Neural progenitor cell (in vitro differentiated cells): ENCODE data around the gene ALAS1.

Experiments used
- EZH2 ChIP-seq: fragments of 200-600 bp; sonication (generic); IDR thresholded peaks from 2 replicates; pipeline ENCODE4 v1.6.1; 2017; ENCODE audit warnings: antibody characterized with exemption, mild to moderate bottlenecking, moderate library complexity
- TF ChIP-seq, protein P1 (sequence below): fragments of 200-600 bp; sonication (generic); IDR thresholded peaks from 2 replicates; pipeline ENCODE4 v1.5.1; 2017; ENCODE audit warnings: antibody characterized with exemption, mild to moderate bottlenecking

DNA sequence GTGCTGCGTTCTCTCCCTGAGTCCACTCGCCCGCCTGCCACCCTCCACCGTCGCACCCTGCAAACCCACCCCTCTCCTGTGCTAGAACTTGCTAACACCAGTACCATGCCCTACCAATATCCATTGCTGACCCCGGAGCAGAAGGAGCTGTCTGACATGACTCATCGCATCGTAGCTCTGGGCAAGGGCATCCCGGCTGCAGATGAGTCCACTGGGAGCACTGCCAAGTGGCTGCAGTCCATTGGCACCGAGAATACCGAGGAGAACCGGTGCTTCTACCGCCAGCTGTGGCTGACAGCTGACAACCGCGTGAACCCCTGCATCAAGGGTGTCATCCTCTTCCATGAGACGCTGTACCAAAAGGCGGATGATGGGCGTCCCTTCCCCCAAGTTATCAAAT, 4.9 kb upstream of the ALAS1 start:
- TF ChIP-seq EZH2 = no peak
- TF ChIP-seq, protein P1, sequence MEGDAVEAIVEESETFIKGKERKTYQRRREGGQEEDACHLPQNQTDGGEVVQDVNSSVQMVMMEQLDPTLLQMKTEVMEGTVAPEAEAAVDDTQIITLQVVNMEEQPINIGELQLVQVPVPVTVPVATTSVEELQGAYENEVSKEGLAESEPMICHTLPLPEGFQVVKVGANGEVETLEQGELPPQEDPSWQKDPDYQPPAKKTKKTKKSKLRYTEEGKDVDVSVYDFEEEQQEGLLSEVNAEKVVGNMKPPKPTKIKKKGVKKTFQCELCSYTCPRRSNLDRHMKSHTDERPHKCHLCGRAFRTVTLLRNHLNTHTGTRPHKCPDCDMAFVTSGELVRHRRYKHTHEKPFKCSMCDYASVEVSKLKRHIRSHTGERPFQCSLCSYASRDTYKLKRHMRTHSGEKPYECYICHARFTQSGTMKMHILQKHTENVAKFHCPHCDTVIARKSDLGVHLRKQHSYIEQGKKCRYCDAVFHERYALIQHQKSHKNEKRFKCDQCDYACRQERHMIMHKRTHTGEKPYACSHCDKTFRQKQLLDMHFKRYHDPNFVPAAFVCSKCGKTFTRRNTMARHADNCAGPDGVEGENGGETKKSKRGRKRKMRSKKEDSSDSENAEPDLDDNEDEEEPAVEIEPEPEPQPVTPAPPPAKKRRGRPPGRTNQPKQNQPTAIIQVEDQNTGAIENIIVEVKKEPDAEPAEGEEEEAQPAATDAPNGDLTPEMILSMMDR = no peak
